Medulla oblongata (tissue), 1 donor: ENCODE measurements around the gene ADAT3.

Experiments
- DNase-seq: peaks from one replicate; pipeline ENCODE4 v3.0.0-alpha.2; 2015; ENCODE audit errors: extremely low spot score

Gene ADAT3

DNA sequence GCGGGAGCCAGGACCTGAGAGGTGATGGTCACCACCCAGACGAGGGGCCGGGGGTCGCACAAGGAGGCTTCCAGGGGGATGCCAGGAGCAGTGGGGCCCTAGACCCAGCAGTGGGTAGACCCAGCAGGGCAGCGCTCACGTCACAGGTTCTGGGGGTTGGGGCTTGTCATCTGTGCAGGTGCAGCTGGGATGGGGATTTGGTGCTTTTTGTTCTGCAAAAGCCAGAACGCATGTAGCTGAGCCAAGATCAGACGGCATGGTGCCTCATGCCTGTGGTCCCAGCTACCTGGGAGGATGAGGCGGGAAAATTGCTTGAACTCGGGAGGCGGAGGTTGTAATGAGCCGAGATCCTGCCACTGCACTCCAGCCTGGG is 50.9 kb downstream of the ADAT3 start:
- DNase-seq, result no peak

DNA sequence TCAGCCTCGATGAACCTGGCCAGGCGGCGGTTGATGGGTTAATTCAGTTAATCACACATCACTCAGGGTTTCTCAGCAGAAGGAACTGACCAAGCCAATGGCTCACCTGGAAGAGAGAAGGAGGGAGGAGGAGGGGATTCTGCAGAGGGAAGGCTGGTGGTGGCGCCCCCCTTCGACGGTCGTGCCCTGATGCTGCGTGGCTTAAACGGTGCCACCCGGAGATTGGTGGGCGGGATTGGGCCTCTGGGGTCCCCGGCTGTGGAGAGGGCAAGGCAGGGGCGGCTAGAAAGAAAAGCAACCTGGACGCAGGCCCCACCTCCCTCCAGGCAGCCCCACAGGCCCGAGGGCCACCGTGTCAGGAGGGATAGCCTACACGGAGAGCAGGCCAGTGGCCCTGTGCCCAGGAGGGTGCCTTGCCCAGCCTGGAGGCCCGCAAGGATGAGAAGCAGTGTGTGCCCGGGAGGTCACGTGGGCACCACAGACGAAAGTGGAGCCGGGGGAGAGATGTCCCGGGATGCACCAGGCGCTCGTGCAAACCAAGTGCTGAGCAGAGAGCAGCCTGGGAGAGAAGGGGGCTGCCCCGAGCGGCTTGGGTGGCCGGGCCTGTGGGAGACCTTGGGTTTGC is 51.8 kb downstream of the ADAT3 start:
- peak; percentile 95 for DNase-seq

- no peak for DNase-seq
Observed at GRCh38 chr19:1957562-1958248, 52.5 kb downstream of the ADAT3 start.

DNA sequence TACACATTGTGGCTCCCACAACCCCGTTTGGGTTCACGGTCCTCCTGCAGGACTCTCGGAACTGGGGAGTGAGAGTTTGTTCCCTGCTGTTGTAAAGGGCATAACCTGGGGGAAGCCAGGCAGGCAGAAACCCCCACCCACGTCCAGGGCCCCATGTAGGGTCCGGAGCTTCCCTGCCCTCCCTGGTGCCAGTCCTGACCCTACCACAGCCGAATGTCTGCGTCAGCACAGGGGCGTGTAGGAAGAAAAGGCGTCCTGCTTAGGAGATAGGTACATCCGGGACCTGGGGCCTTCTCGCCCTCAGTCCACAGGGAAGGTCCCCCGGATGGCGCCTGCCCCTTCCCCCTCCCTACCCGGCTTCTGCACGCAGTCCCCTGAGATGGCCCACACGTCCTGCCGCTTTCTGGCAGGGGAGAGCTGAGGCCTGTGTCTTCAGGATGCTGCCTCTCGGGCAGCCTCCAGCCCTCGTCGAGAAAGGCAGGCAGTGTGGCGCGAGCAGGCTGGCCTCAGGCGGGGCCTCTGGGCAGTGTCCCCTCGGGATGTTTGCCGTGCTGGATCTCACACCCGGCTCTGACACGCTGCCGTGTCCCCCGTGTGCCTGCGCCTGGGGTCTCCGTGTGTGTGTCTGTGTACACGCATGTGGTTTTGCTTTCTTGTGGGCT is 54.9 kb downstream of the ADAT3 start:
- DNase-seq, result no peak

DNA sequence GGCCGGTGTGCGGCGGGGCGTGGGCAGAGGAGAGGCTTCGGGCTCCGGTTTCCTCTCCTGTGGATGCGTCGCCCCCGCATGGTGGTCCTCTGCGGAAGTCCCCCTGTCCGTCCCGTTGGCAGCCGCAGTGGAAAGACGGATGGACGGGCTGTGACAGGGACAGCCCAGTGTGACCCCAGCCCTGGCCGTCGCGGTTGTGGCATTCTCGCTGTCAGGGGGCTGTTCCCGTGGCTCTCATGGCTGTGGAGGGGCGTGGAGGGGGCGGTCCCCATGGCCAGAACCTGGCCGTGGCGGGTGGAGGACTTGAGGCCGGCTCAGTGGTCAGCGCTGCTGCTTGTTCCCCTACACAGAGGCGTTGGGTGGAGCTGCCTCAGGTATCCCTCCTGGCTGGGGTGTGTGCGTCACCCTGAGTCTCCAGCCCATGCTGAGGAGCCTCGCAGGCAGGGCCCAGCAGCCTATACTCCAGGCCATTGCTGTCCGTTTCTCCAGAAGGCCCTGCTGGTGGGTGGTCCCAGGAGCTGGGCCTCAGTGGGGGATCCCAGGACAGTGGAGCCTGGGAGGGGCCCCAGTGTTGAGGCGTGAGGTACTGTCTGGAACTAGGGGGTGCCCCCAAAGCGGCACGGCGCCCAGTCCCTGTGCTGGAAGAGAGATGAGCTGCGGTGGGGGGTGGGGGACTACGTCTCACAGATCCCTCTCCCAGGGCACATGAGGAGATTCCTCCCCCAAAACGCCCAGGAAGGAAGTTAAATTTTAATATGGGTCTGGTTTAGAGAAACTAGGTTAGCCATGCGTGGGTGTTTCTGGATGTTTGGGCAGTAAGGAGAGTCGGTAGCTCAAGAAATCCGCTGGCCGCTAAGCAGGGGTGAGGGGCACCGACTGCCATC is 56.0 kb downstream of the ADAT3 start:
- no peak for DNase-seq

DNA sequence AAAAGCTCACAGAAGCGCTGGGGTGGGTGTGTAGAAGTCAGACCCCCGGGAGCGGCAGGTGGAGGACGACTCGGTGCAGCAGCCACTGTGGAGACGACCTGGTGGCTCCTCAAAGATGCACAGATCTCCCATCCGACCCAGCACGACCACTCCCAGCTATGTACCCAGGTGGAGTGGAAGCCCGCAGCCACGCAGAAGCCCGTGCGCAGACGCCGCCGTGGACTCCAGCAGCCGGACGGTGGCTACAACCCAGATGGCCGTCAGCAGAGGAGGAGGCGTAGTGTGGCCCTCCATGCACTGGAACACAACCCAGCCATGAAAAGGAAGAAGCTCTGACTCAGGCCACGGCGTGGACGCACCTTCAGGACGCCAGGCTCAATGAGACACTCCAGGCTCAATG is 57.5 kb downstream of the ADAT3 start:
- DNase-seq, result no peak
